Thoracic aorta (tissue), 2 donors: ENCODE data around the gene DBN1. TPM values are rescaled to one million over a fixed set of nuclear protein-coding genes. Genes with fewer than 3 reads are reported as not detected.

Experiments used
- ATAC-seq: fragments of 150-250 bp; one replicate; pipeline ENCODE4 v1.8.0; 2017; ENCODE audit warnings: low read depth; ENCODE audit not compliant: insufficient number of reproducible peaks, low FRiP score
- DNase-seq: peaks from one replicate; pipeline ENCODE4 v3.0.0-alpha.2; 2020; ENCODE audit warnings: low spot score
- H3K27ac ChIP-seq, 2 donors: fragments of 200-600 bp; sonication (generic); 1 replicate in 1 of 2; 2 replicates in 1 of 2; pipeline ENCODE4 v1.5.1; 2016; ENCODE audit warnings: mild to moderate bottlenecking in 2 of 2, moderate library complexity in 2 of 2
- H3K27me3 ChIP-seq: fragments of 200-600 bp; sonication (generic); replicated peaks from 2 replicates; pipeline ENCODE4 v1.6.0; 2016; ENCODE audit warnings: mild to moderate bottlenecking; ENCODE audit not compliant: insufficient read depth
- H3K36me3 ChIP-seq: fragments of 200-600 bp; sonication (generic); one replicate; pipeline ENCODE4 v1.5.1; 2016
- H3K4me1 ChIP-seq, 2 donors: fragments of 200-600 bp; sonication (generic); 1 replicate in 1 of 2; 2 replicates in 1 of 2; pipeline versions ENCODE4 v1.5.1 to v1.6.0; 2016; ENCODE audit warnings: low read depth in 2 of 2, mild to moderate bottlenecking in 1 of 2; ENCODE audit not compliant: control insufficient read depth in 1 of 2
- H3K4me3 ChIP-seq: fragments of 200-600 bp; sonication (generic); 2 replicates; pipeline ENCODE4 v1.5.1; 2016; ENCODE audit warnings: mild to moderate bottlenecking
- H3K9me3 ChIP-seq: fragments of 200-600 bp; sonication (generic); 2 replicates; pipeline ENCODE4 v1.5.1; 2016
- total RNA-seq, 2 donors: library from RNA; depleted of rRNA; stranded (reverse); fragments of >200 nt; gene quantifications; one replicate each; pipeline versions ENCODE4 v1.1.0 to v1.2.3, GENCODE V29; 2016
- TF ChIP-seq, protein P1 (sequence below): fragments of 200-600 bp; sonication (generic); IDR thresholded peaks from one replicate; pipeline ENCODE4 v1.5.1; 2019; ENCODE audit warnings: antibody characterized with exemption

The DBN1 gene
- total RNA-seq, 2 donors from 2014 or later, result 91.2 to 132 TPM

DNA sequence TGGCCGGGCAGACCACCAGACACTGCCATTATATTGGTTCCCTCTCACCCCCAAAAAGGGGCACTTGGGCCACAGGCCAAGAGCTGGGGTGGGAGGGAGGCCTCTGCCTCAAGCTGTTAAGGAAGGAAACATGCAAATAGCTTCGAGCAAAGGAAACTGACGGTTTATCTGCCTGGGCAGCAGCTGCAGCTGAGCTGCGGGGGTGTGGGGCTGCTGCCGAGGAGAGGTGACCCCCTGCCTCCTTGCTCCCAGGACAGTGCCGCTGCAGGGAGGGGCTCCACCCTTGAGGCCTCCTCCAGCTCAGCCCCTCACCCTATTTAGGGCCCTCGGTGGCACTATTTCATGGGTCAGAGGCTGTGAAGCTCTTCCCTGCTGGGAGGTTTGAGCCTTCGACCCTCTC lies 35.4 kb upstream of the DBN1 start:
- no peaks in the 10 kb centered on the region for H3K4me1 ChIP-seq
- H3K27me3 ChIP-seq, result no peaks in the 10 kb centered on the region
- TF ChIP-seq, protein P1, sequence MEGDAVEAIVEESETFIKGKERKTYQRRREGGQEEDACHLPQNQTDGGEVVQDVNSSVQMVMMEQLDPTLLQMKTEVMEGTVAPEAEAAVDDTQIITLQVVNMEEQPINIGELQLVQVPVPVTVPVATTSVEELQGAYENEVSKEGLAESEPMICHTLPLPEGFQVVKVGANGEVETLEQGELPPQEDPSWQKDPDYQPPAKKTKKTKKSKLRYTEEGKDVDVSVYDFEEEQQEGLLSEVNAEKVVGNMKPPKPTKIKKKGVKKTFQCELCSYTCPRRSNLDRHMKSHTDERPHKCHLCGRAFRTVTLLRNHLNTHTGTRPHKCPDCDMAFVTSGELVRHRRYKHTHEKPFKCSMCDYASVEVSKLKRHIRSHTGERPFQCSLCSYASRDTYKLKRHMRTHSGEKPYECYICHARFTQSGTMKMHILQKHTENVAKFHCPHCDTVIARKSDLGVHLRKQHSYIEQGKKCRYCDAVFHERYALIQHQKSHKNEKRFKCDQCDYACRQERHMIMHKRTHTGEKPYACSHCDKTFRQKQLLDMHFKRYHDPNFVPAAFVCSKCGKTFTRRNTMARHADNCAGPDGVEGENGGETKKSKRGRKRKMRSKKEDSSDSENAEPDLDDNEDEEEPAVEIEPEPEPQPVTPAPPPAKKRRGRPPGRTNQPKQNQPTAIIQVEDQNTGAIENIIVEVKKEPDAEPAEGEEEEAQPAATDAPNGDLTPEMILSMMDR, result no peak
- peak overlapping the region; percentile 37 to 56 for H3K27ac ChIP-seq
- H3K9me3 ChIP-seq, result no peaks in the 10 kb centered on the region
- peak overlapping the region; percentile 66 for H3K4me3 ChIP-seq
- no peak for DNase-seq
- H3K36me3 ChIP-seq, result peaks cover 28% of the 10 kb centered on the region
- ATAC-seq, result no peak

DNA sequence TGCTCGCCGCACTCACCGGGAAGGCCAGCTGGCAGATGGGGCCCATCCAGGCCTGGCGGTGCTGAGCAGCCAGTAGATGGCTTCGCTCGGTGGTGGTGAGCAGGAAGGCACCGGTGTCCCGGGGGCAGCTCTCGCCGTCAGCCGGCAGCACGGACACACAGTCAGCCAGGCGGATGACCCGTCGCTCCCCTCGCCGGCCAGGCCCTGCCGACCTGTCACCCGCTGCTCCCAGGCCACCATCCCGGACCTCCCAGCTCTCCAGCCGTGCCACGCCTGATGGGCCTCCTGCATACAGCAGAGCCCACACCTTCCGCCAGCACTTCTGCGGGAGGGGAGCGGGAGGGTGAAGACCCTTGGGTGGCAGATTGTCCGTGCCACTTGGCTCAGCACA lies 34.8 kb upstream of the DBN1 start:
- no peaks in the 10 kb centered on the region for H3K9me3 ChIP-seq
- DNase-seq (no peak), ATAC-seq (no peak)
- H3K27me3 ChIP-seq, result no peaks in the 10 kb centered on the region
- peaks cover 25% of the 10 kb centered on the region for H3K36me3 ChIP-seq
- TF ChIP-seq, protein P1, result no peak
- no peak overlapping the region for H3K27ac ChIP-seq
- peak overlapping the region; percentile 66 for H3K4me3 ChIP-seq
- no peaks in the 10 kb centered on the region for H3K4me1 ChIP-seq

DNA sequence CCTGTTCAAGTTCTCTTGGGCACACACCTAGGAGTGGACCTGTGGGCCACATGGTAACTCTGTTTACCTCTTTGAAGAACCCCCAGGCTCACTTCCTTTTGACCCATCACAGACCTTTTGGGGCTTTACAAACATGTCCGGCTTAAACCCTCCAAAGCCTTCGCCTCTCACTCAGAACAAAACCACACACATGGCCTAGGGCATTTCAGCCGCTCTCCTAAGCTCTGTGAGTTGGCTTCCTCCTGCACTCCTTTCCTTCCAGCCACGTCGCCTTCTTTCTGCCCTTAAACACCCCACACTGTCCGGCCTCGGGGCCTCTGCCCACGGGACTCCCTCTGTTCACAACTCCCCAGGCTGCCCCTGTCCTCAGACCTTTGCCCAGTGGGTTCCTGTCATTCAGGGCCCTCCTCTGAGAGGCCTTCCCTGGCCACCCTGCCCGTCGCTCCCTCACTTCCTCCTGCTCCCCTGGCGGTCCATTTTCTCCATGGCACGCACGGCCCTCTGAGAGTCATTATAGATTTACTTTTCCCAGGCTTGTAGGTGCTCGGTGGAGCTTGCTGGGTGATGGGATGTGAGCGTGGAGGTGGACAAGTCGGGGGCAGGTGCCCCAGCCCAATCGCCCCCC lies 34.3 kb upstream of the DBN1 start:
- no peaks in the 10 kb centered on the region for H3K9me3 ChIP-seq
- H3K4me3 ChIP-seq, result peak overlapping the region; percentile 66
- no peak for DNase-seq
- H3K27me3 ChIP-seq, result no peaks in the 10 kb centered on the region
- TF ChIP-seq, protein P1, result no peak
- H3K4me1 ChIP-seq, result no peaks in the 10 kb centered on the region
- no peak for ATAC-seq
- peaks cover 20% of the 10 kb centered on the region for H3K36me3 ChIP-seq
- no peak overlapping the region for H3K27ac ChIP-seq

DNA sequence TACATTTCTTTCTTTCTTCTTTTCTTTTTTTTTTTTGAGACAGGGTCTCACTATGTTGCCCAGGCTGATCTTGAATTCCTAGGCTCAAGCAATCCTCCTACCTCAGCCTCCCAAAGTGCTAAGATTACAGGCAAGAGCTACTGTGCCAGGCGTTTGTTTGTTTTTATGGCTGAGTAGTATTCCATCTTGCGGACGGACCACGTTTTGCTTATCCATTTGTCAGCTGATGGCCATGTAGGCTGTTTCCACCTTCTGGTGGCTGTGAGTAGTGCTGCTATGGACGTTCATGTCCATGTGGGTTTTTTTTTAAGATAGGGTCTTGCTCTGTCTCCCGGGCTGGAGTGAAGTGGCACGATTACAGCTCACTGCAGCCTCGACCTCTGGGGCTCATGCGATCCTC lies 33.7 kb upstream of the DBN1 start:
- ATAC-seq, result no peak
- Histone ChIP-seq H3K9me3 (no peaks in the 10 kb centered on the region), H3K36me3 (peaks cover 14% of the 10 kb centered on the region), H3K27me3 (no peaks in the 10 kb centered on the region), H3K27ac (no peak overlapping the region), H3K4me3 (no peak overlapping the region), H3K4me1 (no peaks in the 10 kb centered on the region)
- TF ChIP-seq, protein P1, result no peak
- no peak for DNase-seq

DNA sequence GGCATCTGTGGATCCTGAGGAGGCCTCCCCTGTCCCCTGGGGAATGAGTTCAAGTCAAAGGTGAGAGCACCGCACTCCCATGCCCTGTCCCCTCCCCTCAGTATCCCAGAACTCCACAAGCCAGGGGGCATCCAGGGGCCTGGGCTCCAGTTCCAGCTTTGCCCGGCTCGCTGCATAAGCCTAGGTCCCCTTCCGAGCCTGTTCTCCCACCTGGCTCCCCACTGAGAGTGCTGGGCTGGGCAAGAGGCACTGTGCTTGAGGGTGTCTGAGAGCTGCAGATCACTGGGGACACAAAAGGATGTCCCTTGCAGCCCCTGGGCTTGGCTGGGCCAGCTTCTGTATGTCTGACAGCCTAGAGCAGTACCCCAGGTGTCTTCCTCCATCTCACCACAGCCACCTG lies 31.6 kb upstream of the DBN1 start:
- DNase-seq (no peak), ATAC-seq (no peak)
- Histone ChIP-seq H3K27ac (no peak overlapping the region), H3K27me3 (no peaks in the 10 kb centered on the region), H3K4me1 (no peaks in the 10 kb centered on the region), H3K4me3 (no peak overlapping the region), H3K9me3 (no peaks in the 10 kb centered on the region), H3K36me3 (no peaks in the 10 kb centered on the region)
- TF ChIP-seq, protein P1, result no peak
